ENCODE results near the gene CS. TPM values are rescaled to one million over a fixed set of nuclear protein-coding genes. Genes with fewer than 3 reads are reported as not detected.

CS gene
- total RNA-seq, 5 donors from 2014 or later (not counting 1 experiment from before 2014, with no cell fraction given) = 135 to 166 (median 159) TPM

DNA sequence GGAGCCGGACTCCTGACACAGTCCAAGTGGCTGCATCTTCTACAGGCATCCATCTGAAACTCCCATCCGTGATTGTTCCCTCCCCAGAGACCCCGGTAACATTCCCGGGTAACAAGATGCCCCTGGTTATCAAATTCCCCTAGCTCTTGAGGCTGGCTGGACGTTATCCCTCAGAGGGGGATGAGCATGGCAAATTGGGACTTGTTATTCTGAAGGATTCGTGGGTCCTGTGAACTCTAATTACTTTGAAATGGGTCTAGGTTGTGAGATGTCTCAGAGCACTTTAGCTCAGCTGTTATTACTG is 34.3 kb upstream of the CS start:
- Mint-ChIP-seq H3K27ac (peak overlapping the region; percentile 100), H3K36me3 (peaks cover 9% of the 10 kb centered on the region), H3K9me3 (no peaks in the 10 kb centered on the region), H3K27me3 (no peaks in the 10 kb centered on the region), H3K4me1 (peaks cover 49 to 59% (median 53%) of the 10 kb centered on the region in 3 donors), H3K4me3 (peak overlapping the region; percentile 85 to 97 (median 92))
- ChIA-PET CTCF (interaction anchor here in 1 of 2 donors (0.9 to 2.5 kb wide), 3 partner anchors 25 to 145 kb away, joined by 3 to 19 read pairs (median 4); partner anchors contain the start of genes SMARCC2 and STAT2), POLR2A (interaction anchor here in 1 of 2 donors (1.8 kb wide), 1 partner anchor 26 kb away, joined by 10 read pairs; the partner anchor contains the start of gene STAT2)
- no peaks in the 10 kb centered on the region for H3K9me3 ChIP-seq
- peak overlapping the region; percentile 63 to 88 for H3K4me3 ChIP-seq (ENCODE audit: control insufficient read depth in 1 of 2, extremely low read depth in 1 of 2, low read length in 1 of 2)
- no CpG with 5 or more reads among the region's 6 CpGs for WGBS (ENCODE audit: insufficient coverage)
- ATAC-seq (replicated peaks in 1 of 4) (no peak), DNase-seq (no peak)
- no peaks in the 10 kb centered on the region for H3K36me3 ChIP-seq (ENCODE audit: control insufficient read depth in 2 of 2, extremely low read depth in 1 of 2, insufficient read depth in 1 of 2, low read length in 1 of 2)
- peaks cover 12 to 40% of the 10 kb centered on the region in 2 experiments for H3K4me1 ChIP-seq (ENCODE audit: control insufficient read depth in 1 of 2, extremely low read depth in 1 of 2, insufficient read depth in 2 of 2, low read length in 2 of 2)
- peak overlapping the region; percentile 98 for H3K27ac ChIP-seq (ENCODE audit: low read length)
- H3K27me3 ChIP-seq (replicated peaks in 1 of 2; ENCODE audit: control insufficient read depth in 2 of 2, extremely low read depth in 1 of 2, insufficient read depth in 2 of 2, low read length in 1 of 2) = no peaks in the 10 kb centered on the region

DNA sequence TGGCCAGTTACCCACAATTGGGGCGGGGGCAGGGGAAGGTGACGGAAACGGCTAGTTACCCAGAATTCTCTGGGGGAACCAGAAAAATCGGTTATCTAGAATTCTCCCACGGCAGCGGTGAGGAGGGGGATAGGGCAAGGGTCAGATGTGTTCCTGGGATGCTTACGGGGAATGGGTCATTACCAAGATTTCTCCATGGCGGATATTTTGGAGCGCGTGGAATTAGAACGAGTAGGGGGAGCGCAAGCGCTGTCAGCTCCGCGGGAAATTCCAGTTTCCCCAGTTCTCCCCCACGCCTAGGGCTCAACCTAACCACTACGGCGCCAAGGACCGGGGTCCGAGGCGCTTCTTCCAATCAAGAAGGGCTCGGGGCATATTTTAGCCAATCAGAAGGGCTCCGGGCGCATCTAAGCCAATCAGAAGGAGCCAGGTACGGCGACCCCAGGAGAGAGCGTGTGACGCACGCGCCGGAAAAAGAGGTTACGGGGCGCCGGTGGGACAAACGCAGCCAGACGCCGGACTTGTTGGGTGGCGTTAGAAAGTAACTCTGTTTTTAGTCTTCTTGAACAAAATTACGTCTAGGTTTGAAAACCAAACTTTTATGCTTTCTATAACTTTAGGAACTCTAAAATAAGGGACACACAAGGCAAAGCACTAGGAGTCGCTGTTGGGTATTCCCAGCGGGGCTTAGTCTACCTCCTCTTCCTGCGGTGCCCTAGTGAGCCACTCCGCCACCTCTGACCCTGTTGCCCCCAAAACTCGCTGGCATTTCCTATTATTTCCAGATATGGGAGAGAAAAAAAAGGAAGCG is 33.8 kb upstream of the CS start, which contains the start of gene PAN2:
TSS of gene PAN2 (minus strand) at position 322 of the 811 bp plus-strand sequence. CDS start 906 bp downstream, outside the sequence.
- peak within 1 kb of the TSS; percentile 63 to 88 for H3K4me3 ChIP-seq (ENCODE audit: control insufficient read depth in 1 of 2, extremely low read depth in 1 of 2, low read length in 1 of 2)
- no peaks in the 10 kb centered on the region for H3K27me3 ChIP-seq (replicated peaks in 1 of 2; ENCODE audit: control insufficient read depth in 2 of 2, extremely low read depth in 1 of 2, insufficient read depth in 2 of 2, low read length in 1 of 2)
- no peaks in the 10 kb centered on the region for H3K9me3 ChIP-seq
- H3K9me3 Mint-ChIP-seq = no peaks in the 10 kb centered on the region
- CTCF ChIA-PET = interaction anchor here (0.6 to 2.5 kb wide), 8 partner anchors 18 to 182 kb away, joined by 3 to 19 read pairs (median 4); partner anchors contain the start of genes CNPY2 (in 1 of the 2), RNF41 (in 1 of the 2), SMARCC2 (in 1 of the 2) and STAT2 (in 1 of the 2)
- DNase-seq (peak; percentile 77 to 97 (median 93)), ATAC-seq (replicated peaks in 1 of 4) (peak; percentile 84 to 85 (median 85))
- peak within 1 kb of the TSS; percentile 100 for H3K27ac Mint-ChIP-seq
- peaks cover 43 to 53% (median 47%) of the 10 kb centered on the region in 3 donors for H3K4me1 Mint-ChIP-seq
- H3K27me3 Mint-ChIP-seq = no peaks in the 10 kb centered on the region
- peaks cover 10 to 34% of the 10 kb centered on the region in 2 experiments for H3K4me1 ChIP-seq (ENCODE audit: control insufficient read depth in 1 of 2, extremely low read depth in 1 of 2, insufficient read depth in 2 of 2, low read length in 2 of 2)
- no peaks in the 10 kb centered on the region for H3K36me3 ChIP-seq (ENCODE audit: control insufficient read depth in 2 of 2, extremely low read depth in 1 of 2, insufficient read depth in 1 of 2, low read length in 1 of 2)
- POLR2A ChIA-PET = interaction anchor here (0.5 to 1.8 kb wide), 6 partner anchors 26 to 587 kb away, joined by 3 to 10 read pairs (median 4); partner anchors contain the start of genes STAT2 (in 2 of the 2) and RAB5B (in 1 of the 2)
- H3K27ac ChIP-seq (ENCODE audit: low read length) = peak within 1 kb of the TSS; percentile 98
- peak within 1 kb of the TSS; percentile 85 to 97 (median 92) for H3K4me3 Mint-ChIP-seq
- 0% methylated on average over 18 of the region's 45 CpGs for whole genome bisulfite sequencing (ENCODE audit: insufficient coverage)
- peaks cover 6% of the 10 kb centered on the region for H3K36me3 Mint-ChIP-seq

DNA sequence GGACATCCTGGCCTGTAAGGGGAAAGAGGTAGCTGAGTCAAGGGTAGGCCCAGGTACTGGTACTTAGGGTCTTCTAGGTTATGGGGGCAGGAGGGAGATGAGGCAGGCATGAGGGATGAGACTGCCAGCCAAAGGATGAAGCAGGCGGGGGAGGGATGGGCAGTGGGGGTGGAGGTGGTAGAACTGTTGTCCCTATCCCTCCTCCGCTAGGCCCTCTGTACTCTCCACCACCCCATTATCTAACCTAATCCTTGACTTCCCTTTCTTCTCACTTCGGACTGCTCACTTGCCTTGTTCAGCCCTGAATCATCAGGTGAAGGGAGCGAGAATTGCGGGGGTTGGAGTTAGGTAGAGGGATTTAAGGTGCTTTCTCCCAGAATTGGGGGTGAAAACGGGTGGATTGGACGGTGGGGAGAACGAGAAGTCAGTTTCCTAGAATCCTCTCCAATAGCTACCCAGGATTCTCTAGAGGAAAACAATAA is 33.1 kb upstream of the CS start:
- WGBS (ENCODE audit: insufficient coverage) = no CpG with 5 or more reads among the region's 8 CpGs
- no peaks in the 10 kb centered on the region for H3K9me3 ChIP-seq
- peaks cover 9 to 29% of the 10 kb centered on the region in 2 experiments for H3K4me1 ChIP-seq (ENCODE audit: control insufficient read depth in 1 of 2, extremely low read depth in 1 of 2, insufficient read depth in 2 of 2, low read length in 2 of 2)
- POLR2A ChIA-PET = interaction anchor here (0.5 to 1.8 kb wide), 7 partner anchors 27 to 1478 kb away, joined by 3 to 10 read pairs (median 4); partner anchors contain the start of genes STAT2 (in 2 of the 2) and RAB5B (in 1 of the 2)
- Mint-ChIP-seq H3K27me3 (no peaks in the 10 kb centered on the region), H3K4me3 (peak overlapping the region; percentile 85 to 97 (median 92)), H3K9me3 (no peaks in the 10 kb centered on the region), H3K36me3 (peaks cover 3% of the 10 kb centered on the region), H3K4me1 (peaks cover 37 to 47% (median 42%) of the 10 kb centered on the region in 3 donors), H3K27ac (peak overlapping the region; percentile 100)
- H3K27ac ChIP-seq (ENCODE audit: low read length) = peak overlapping the region; percentile 98
- ATAC-seq (replicated peaks in 1 of 4) (peak in 2 of 4 experiments; percentile 2 to 7), DNase-seq (peak in 5 of 35 experiments; percentile 1 to 15 (median 8))
- CTCF ChIA-PET = interaction anchor here (0.6 to 2.5 kb wide), 7 partner anchors 17 to 181 kb away, joined by 3 to 19 read pairs (median 4); partner anchors contain the start of genes CNPY2 (in 1 of the 2), RNF41 (in 1 of the 2) and STAT2 (in 1 of the 2)
- H3K27me3 ChIP-seq (replicated peaks in 1 of 2; ENCODE audit: control insufficient read depth in 2 of 2, extremely low read depth in 1 of 2, insufficient read depth in 2 of 2, low read length in 1 of 2) = no peaks in the 10 kb centered on the region
- H3K4me3 ChIP-seq (ENCODE audit: control insufficient read depth in 1 of 2, extremely low read depth in 1 of 2, low read length in 1 of 2) = peak overlapping the region; percentile 63 to 88
- peaks cover 2 to 3% of the 10 kb centered on the region in 2 donors for H3K36me3 ChIP-seq (ENCODE audit: control insufficient read depth in 2 of 2, extremely low read depth in 1 of 2, insufficient read depth in 1 of 2, low read length in 1 of 2)

DNA sequence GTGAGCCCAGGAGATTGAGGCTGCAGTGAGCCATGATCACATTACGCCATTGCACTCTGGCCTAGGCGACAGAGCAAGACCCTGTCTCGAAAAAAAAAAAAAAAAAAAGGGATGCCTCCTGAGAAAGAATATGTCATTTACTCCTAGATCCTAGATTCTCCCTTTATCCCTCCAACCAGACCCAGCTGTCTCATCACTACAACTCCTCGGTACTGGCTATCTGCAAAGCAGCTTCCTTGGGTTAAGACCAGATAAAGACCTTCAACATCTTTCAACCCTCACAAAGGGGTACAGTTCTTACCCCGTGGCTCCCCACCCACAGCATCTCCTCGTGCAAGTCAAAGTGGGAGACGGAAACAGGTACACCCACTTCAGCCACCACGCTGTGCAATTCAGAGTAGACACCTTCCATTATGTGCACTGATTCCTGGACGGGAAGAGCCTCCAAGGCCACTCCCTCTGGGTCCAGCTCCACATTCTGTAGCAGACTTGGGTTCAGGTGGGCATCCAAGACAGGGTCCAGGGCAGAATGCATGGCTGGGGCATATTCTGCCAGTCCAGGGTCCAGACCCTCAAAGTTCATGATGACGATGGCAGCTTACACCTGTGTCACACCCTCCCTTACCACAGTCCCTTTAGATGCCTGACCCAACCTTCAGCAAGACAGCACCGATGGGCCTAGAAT is 32.5 kb upstream of the CS start:
- peak overlapping the region; percentile 98 for H3K27ac ChIP-seq (ENCODE audit: low read length)
- DNase-seq (peak in 1 of 35 experiments; percentile 10), ATAC-seq (replicated peaks in 1 of 4) (no peak)
- peak overlapping the region; percentile 100 for H3K27ac Mint-ChIP-seq
- peaks cover 7% of the 10 kb centered on the region for H3K36me3 Mint-ChIP-seq
- no peaks in the 10 kb centered on the region for H3K9me3 Mint-ChIP-seq
- H3K4me1 Mint-ChIP-seq = peaks cover 34 to 41% (median 36%) of the 10 kb centered on the region in 3 donors
- ChIA-PET CTCF (interaction anchor here (0.7 to 2.5 kb wide), 7 partner anchors 17 to 132 kb away, joined by 4 to 19 read pairs (median 8); partner anchors contain the start of genes CNPY2 (in 1 of the 2) and STAT2 (in 1 of the 2)), POLR2A (interaction anchor here (0.6 to 1.8 kb wide), 7 partner anchors 27 to 1477 kb away, joined by 3 to 10 read pairs (median 4); partner anchors contain the start of genes STAT2 (in 2 of the 2) and RAB5B (in 1 of the 2))
- H3K27me3 Mint-ChIP-seq = no peaks in the 10 kb centered on the region
- WGBS (ENCODE audit: insufficient coverage) = 76% methylated on average over 8 of the region's 11 CpGs
- H3K4me1 ChIP-seq (ENCODE audit: control insufficient read depth in 1 of 2, extremely low read depth in 1 of 2, insufficient read depth in 2 of 2, low read length in 2 of 2) = peaks cover 4 to 23% of the 10 kb centered on the region in 2 experiments
- peaks cover 4 to 8% of the 10 kb centered on the region in 2 donors for H3K36me3 ChIP-seq (ENCODE audit: control insufficient read depth in 2 of 2, extremely low read depth in 1 of 2, insufficient read depth in 1 of 2, low read length in 1 of 2)
- peak overlapping the region; percentile 85 to 97 (median 92) for H3K4me3 Mint-ChIP-seq
- no peaks in the 10 kb centered on the region for H3K9me3 ChIP-seq
- no peaks in the 10 kb centered on the region for H3K27me3 ChIP-seq (replicated peaks in 1 of 2; ENCODE audit: control insufficient read depth in 2 of 2, extremely low read depth in 1 of 2, insufficient read depth in 2 of 2, low read length in 1 of 2)
- H3K4me3 ChIP-seq (ENCODE audit: control insufficient read depth in 1 of 2, extremely low read depth in 1 of 2, low read length in 1 of 2) = peak overlapping the region; percentile 15 to 63

DNA sequence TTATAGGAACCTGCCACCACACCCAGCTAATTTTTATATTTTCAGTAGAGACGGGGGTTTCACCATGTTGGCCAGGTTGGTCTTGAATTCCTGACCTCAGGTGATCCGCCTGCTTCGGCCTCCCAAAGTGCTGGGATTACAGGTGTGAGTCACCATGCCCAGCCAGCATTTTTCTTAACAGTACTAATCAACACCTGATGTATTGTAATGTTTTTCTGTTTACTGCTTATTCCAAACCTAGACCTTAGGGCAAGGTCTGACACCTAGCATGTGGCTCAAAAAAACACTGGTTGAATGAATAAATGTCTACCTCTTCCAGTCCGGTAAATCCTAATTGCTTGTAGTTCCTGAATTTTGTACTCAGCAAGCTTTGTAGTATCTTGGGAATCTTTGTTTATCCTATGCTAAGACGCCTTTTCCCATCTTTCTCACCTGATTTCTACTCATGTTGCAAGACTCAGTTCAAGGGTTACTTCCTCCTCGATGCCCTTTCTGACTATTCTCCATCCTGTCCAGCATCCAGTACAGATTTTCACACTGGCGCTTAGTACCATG is 30.9 kb upstream of the CS start:
- WGBS (ENCODE audit: insufficient coverage) = no CpG with 5 or more reads among the region's 7 CpGs
- no peak overlapping the region for H3K27ac Mint-ChIP-seq
- H3K36me3 ChIP-seq (ENCODE audit: control insufficient read depth in 2 of 2, extremely low read depth in 1 of 2, insufficient read depth in 1 of 2, low read length in 1 of 2) = peaks cover 10 to 24% of the 10 kb centered on the region in 2 donors
- ChIA-PET POLR2A (interaction anchor here in 1 of 2 donors (0.6 kb wide), 1 partner anchor 211 kb away, joined by 3 read pairs; no protein-coding TSS in a partner anchor), CTCF (no interaction called here)
- no peaks in the 10 kb centered on the region for H3K9me3 Mint-ChIP-seq
- no peaks in the 10 kb centered on the region for H3K9me3 ChIP-seq
- H3K27me3 ChIP-seq (replicated peaks in 1 of 2; ENCODE audit: control insufficient read depth in 2 of 2, extremely low read depth in 1 of 2, insufficient read depth in 2 of 2, low read length in 1 of 2) = no peaks in the 10 kb centered on the region
- ATAC-seq (replicated peaks in 1 of 4) = no peak
- peaks cover 21% of the 10 kb centered on the region for H3K36me3 Mint-ChIP-seq
- no peak overlapping the region for H3K4me3 Mint-ChIP-seq
- H3K4me3 ChIP-seq (ENCODE audit: control insufficient read depth in 1 of 2, extremely low read depth in 1 of 2, low read length in 1 of 2) = no peak overlapping the region
- H3K27me3 Mint-ChIP-seq = no peaks in the 10 kb centered on the region
- peaks cover 24 to 30% (median 25%) of the 10 kb centered on the region in 3 donors for H3K4me1 Mint-ChIP-seq
- no peak overlapping the region for H3K27ac ChIP-seq (ENCODE audit: low read length)
- peaks cover 3 to 19% of the 10 kb centered on the region in 2 experiments for H3K4me1 ChIP-seq (ENCODE audit: control insufficient read depth in 1 of 2, extremely low read depth in 1 of 2, insufficient read depth in 2 of 2, low read length in 2 of 2)
- DNase-seq = no peak
